Brain pericyte (primary cell): Measurements from ENCODE around the gene PABPN1L.

Experiments used
- DNase-seq: peaks from one replicate; pipeline ENCODE4 v3.0.0-alpha.2; 2012; ENCODE audit warnings: low read depth, low spot score

The PABPN1L gene

GRCh38 chr16:88851616-88852015 lies 14.8 kb downstream of the PABPN1L start:
- no peak for DNase-seq

DNA sequence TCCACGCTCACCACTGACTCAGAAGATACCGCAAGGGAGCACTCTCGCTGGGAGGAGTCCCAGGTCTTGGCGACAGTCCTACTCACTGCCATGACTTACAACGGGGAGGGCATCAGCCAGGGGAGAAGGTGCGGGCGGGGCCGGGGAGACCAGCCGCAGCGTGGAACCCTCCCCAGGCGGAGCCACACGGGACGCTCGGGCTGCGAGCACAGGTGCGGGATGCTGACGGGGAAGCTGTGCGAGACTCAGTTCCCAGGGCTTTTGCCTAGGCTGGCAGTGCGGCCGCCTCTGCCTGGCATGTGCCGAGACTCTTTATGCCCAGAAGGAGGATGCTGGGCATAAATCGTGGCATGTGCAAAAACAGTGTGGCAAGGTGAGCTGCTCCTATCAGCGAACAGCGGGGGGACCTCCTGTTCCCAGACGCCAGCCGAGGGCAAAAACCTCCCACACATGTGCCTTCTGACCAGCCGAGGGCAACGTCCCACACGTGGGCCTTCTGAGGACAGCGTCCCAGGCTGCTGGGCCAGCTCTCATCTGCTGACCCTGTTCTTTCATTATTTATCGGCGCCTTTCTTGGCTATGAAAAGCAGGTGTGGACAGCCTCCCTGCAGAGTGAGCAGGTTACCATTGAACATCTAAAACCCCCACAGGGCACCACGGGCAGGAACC lies 15.8 kb downstream of the PABPN1L start:
- no peak for DNase-seq

GRCh38 chr16:88848557-88848956 lies 17.9 kb downstream of the PABPN1L start:
- no peak for DNase-seq

DNA sequence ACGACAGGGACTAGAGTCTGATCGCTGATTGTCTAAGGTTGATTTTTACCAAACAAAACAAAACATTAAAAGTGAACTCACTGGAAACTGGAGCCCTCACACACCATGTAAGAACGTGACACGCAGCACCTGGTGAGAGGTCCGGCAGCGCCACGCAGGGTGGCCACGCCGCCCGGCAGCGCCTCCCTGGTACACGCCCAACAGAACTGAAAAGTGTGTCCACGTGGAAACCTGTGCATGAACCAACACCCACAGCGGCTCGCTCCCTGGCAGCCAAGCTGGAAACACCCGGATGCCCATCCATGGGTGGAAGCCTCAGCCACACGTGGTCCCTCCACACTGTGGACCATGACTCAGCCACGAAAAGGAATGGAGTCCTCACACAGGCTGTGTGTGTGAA lies 18.8 kb downstream of the PABPN1L start:
- DNase-seq = no peak

GRCh38 chr16:88846088-88846487 lies 20.4 kb downstream of the PABPN1L start:
- no peak for DNase-seq

DNA sequence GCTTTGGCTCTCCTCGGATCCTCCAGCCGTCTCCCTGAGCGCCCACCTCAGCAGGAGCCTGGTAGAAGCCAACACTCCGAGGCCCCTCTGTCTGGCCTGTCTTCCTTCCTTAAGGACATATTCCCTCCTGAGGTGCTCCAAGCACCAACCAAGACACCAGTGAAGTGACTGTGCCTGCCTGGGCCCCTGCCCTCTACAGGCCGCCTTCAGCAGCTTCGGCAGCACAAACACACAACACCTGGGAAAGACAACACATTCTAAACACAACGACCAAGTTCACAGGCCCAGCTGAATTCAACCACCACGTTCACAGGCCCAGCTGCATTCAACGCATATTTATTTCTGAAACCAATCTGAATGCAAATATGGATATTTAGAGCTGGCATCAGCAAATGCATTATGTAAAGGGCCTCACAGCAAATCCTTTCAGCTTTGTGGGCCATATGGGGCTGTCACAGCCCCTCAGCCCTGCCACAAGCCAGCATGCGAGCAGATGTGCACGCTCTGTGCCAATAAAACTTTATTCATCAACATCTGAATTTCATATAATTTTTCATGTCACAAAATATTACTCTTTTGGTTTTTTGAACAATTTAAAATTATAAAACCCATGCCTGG lies 21.9 kb downstream of the PABPN1L start:
- no peak for DNase-seq

- no peak for DNase-seq
Measured at GRCh38 chr16:88843256-88843655, 23.2 kb downstream of the PABPN1L start.

DNA sequence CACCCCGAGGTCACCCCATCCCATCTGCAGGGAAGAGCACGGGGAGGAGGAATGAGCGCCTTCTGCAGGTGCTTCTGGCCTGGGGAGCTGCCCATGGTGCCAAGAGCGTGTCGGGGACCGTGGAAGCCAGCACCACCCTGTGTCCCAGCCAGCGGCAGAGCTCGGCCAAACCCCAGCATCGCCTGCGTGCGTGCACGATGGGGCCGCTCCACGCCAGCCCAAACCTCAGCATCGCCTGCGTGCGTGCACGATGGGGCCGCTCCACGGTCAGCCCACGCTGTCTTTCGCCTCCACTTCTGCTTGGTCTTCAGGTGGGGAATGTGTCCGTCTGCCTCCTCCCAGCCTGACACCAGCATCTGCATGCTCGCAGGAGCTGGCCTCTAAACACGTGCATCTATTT lies 23.7 kb downstream of the PABPN1L start:
- no peak for DNase-seq

- DNase-seq = no peak
Measured at GRCh38 chr16:88842308-88842756, 24.1 kb downstream of the PABPN1L start.

GRCh38 chr16:88841521-88842307 lies 24.7 kb downstream of the PABPN1L start:
- no peak for DNase-seq

GRCh38 chr16:88840600-88841215 lies 25.8 kb downstream of the PABPN1L start:
- no peak for DNase-seq

- no peak for DNase-seq
Measured at GRCh38 chr16:88839745-88840599, 26.5 kb downstream of the PABPN1L start.

- no peak for DNase-seq
Measured at GRCh38 chr16:88839026-88839529, 27.4 kb downstream of the PABPN1L start.

DNA sequence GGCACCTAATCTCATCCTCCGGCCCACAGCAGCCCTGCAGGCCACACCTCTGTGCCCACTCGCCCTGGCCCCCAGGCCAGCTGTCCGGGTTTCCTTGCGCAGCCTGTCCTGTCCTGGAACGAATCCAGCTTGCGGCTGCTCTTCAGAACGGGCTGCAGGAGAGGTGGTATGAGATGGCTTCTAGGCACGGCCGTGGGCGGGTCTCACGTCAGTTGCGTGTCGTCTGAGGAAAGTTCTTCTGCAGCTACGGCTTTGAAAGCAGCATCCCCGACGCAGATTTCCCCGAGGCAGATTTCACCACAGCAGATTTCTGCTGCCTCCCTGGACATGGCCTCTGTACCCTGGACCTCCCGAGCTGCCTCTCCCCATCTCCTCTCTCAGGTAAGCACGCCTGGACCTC lies 27.9 kb downstream of the PABPN1L start:
- no peak for DNase-seq

DNA sequence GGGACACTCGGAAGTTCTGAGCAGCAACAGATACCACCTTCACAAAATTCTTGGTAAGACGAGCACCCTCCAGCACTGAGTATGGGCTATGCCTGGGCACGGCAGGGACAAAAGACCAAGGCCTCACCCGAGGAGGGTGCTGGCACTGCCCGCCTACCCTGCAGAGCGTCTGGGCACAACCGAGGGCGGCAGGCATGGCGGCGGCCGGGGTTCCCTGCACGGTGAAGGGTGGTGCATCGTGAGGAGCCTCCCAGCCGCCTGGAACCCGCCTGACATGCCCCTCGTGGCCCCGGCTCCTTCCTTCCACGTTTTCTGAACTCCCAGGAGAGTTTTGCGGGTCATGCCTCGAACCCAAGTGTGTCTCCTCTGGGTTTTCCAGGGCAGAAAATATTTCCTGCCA lies 28.7 kb downstream of the PABPN1L start:
- no peak for DNase-seq

DNA sequence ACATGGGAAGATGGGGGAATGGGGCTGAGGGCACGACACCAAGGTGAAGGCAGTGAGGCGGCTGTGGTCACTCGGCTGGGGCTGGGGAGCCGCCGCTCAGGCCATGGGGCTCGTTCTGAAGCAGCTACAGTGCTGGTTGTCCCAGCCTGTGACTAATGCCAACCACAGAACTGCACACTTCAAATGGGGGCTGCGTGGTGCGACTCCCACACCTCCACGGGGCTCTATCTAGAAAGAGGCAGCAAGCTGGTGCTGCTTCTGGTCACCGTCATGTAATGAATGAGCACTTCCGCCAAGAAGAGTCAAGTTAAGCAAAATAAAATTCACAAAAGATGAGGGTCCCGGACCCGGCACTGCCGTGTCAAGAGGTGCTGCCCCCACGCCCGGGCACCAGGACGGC lies 29.7 kb downstream of the PABPN1L start:
- no peak for DNase-seq

DNA sequence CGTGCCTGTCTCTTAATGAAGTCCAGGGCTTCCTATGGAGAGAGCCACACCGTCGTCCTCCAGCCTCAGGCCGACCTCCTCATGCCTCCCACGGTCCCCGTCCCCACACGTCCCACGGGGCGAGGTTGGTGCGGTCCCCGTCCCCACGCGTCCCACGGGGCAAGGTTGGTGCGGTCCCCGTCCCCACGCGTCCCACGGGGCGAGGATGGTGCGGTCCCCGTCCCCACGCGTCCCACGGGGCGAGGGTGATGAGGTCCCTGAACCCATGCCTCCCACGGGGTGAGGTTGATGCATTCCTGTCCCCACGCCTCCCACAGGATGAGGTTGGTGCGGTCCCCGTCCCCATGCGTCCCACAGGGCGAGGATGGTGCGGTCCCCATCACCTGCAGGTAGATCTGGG lies 30.6 kb downstream of the PABPN1L start:
- no peak for DNase-seq

DNA sequence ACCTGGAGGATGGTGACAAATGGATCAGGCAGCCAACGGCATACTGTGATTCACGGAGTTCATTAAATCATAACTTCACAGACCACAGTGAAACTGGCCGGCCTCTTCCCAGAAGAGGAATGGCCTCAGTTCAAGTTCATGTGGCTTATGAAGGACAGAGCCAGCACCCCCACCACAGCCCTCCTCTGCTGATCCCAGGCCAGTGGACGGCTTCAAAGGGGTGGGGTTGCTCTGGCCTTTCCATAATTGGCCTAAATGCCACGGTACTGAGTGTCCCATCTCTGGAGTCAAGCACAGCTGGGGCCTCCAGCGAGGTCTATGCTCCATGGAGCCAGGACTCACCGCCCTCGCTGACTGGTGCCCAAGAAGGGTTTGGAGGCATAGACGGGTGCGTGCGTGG lies 31.1 kb downstream of the PABPN1L start:
- no peak for DNase-seq

DNA sequence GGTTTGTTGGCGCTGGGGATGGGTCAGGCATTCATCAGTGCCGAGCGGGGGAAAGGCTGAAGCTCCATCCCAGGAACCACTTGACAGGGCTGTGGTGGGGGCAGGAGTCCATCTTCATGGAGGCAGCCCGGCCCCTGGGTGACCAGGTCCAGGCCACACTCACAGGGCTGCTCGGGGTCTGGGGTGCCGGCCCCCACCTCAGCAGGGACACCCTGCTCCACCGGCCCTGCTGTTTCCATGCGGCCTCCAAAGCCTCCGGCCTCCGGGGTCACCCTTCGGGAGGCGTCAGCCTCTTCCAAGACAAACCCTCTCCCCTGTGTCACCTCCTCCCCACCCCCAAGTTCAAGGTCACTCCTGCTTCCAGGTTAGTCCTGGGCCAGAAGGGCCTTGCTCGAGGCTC lies 31.8 kb downstream of the PABPN1L start:
- DNase-seq = no peak

DNA sequence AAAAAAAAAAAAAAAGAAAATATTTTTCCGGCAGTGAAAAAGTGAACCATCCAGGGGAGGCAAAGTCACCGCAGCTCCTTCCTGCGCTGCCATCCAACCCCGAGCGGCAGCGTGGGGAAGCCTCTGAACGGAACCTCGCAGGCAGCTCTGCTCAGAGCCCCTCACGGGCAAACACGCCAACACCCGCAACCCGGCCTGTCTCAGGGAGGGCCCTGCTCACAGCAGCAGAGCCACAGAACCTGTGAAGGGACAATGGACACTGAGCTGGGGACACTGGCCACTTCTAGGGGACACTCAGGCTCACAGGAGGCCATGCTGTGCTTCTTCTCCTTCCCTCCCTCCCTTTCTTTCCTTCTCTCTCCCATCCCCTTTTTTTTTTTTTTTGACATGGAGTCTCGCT lies 33.4 kb downstream of the PABPN1L start:
- DNase-seq = no peak

DNA sequence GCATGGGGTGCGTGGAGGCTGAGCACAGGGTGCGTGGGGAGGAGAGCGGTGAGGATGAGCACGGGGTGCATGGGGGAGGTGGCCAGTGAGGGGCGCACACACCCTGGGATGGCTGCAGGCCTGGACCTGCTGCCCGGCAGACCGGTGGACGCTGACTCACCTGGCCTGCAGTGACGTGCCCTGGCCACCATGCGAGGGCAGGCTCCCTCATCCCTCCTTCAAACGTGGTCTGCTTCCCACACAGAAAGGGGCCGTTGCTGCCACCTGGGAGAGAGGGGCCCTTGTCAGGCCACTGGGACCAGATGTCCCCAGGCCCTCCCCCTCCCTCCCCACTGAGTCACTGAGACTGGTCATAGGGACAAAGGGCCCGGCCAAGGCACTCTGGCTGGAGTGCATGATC lies 34.6 kb downstream of the PABPN1L start:
- no peak for DNase-seq
